SK-N-SH (cell line): ENCODE results near the gene MUC5AC.

ENCODE experiments used
- CTCF ChIP-seq: fragments of 200-600 bp; sonication (generic); IDR thresholded peaks from 2 replicates; pipeline ENCODE4 v1.6.1; 2017; ENCODE audit warnings: antibody characterized with exemption, mild to moderate bottlenecking, moderate library complexity
- ELF1 ChIP-seq: IDR thresholded peaks from 2 replicates; pipeline ENCODE4 v1.4.0; 2012
- TAF1 ChIP-seq: IDR thresholded peaks from 2 replicates; pipeline ENCODE4 v1.6.1; 2012; ENCODE audit warnings: low read depth, mild to moderate bottlenecking, low read length, moderate library complexity, borderline replicate concordance
- USF1 ChIP-seq: IDR thresholded peaks from 2 replicates; pipeline ENCODE4 v1.4.0; 2012; ENCODE audit warnings: low read depth, borderline replicate concordance
- USF2 ChIP-seq: fragments of 150-350 bp; IDR thresholded peaks from 2 replicates; pipeline ENCODE4 v1.6.1; 2017; ENCODE audit warnings: antibody characterized with exemption, low read length, low read depth, borderline replicate concordance
- ZBTB33 ChIP-seq: IDR thresholded peaks from 2 replicates; pipeline ENCODE4 v1.4.0; 2012; ENCODE audit warnings: low read depth, borderline replicate concordance

- TF ChIP-seq ELF1 (no peak), CTCF (no peak), USF2 (no peak), ZBTB33 (no peak), USF1 (no peak), TAF1 (no peak)
Observed at GRCh38 chr11:1219446-1219833, 61.7 kb downstream of the MUC5AC start.
